Measurements from ENCODE around the gene PCYOX1L. TPM values are rescaled to one million over a fixed set of nuclear protein-coding genes. Genes with fewer than 3 reads are reported as not detected.
A peak's percentile ranks its signal among the peaks of the same experiment; 100 is the strongest.

The PCYOX1L gene
- total RNA-seq, 1 experiment from 2014 or later, result 26.4 TPM

- Histone ChIP-seq H3K27ac (peak overlapping the region; percentile 19; the same call in 1 of the 2 replicates), H3K9me3 (replicated peaks) (no peaks in the 10 kb centered on the region; the same call in 1 of the 2 replicates), H3K4me3 (no peak overlapping the region), H3K4me1 (replicated peaks) (peaks cover 25% of the 10 kb centered on the region), H3K27me3 (replicated peaks) (no peaks in the 10 kb centered on the region), H3K36me3 (no peaks in the 10 kb centered on the region)
- DNase-seq (ENCODE audit: low read depth in 1 of 2, low spot score in 2 of 2), result peak in 1 of 2 experiments; percentile 63
These were observed 8.4 kb downstream of the PCYOX1L start for GRCh38 chr5:149366169-149366729.

GRCh38 chr5:149367249-149367971 lies 9.6 kb downstream of the PCYOX1L start:
- Histone ChIP-seq H3K36me3 (no peaks in the 10 kb centered on the region), H3K4me3 (no peak overlapping the region), H3K9me3 (replicated peaks) (no peaks in the 10 kb centered on the region; the same call in 1 of the 2 replicates), H3K27ac (no peak overlapping the region), H3K4me1 (replicated peaks) (peaks cover 25% of the 10 kb centered on the region), H3K27me3 (replicated peaks) (no peaks in the 10 kb centered on the region)
- DNase-seq (ENCODE audit: low read depth in 1 of 2, low spot score in 2 of 2), result peak; percentile 80 to 91

GRCh38 chr5:149367972-149368645 lies 10.3 kb downstream of the PCYOX1L start:
- H3K4me1 ChIP-seq (replicated peaks), result peaks cover 25% of the 10 kb centered on the region
- no peaks in the 10 kb centered on the region; the same call in 1 of the 2 replicates for H3K9me3 ChIP-seq (replicated peaks)
- H3K4me3 ChIP-seq, result no peak overlapping the region
- H3K36me3 ChIP-seq, result no peaks in the 10 kb centered on the region
- no peak for DNase-seq (ENCODE audit: low read depth in 1 of 2, low spot score in 2 of 2)
- no peaks in the 10 kb centered on the region for H3K27me3 ChIP-seq (replicated peaks)
- H3K27ac ChIP-seq, result no peak overlapping the region

GRCh38 chr5:149370878-149371277 lies 13.0 kb downstream of the PCYOX1L start:
- peaks cover 22% of the 10 kb centered on the region for H3K4me1 ChIP-seq (replicated peaks)
- DNase-seq (ENCODE audit: low read depth in 1 of 2, low spot score in 2 of 2), result no peak
- H3K4me3 ChIP-seq, result no peak overlapping the region
- no peaks in the 10 kb centered on the region for H3K36me3 ChIP-seq
- no peak overlapping the region for H3K27ac ChIP-seq
- no peaks in the 10 kb centered on the region for H3K27me3 ChIP-seq (replicated peaks)
- H3K9me3 ChIP-seq (replicated peaks), result no peaks in the 10 kb centered on the region; the same call in 1 of the 2 replicates

- Histone ChIP-seq H3K36me3 (no peaks in the 10 kb centered on the region), H3K9me3 (replicated peaks) (no peaks in the 10 kb centered on the region; the same call in 1 of the 2 replicates), H3K27me3 (replicated peaks) (no peaks in the 10 kb centered on the region), H3K27ac (no peak overlapping the region), H3K4me3 (no peak overlapping the region), H3K4me1 (replicated peaks) (peaks cover 16% of the 10 kb centered on the region)
- DNase-seq (ENCODE audit: low read depth in 1 of 2, low spot score in 2 of 2), result peak; percentile 54 to 80
These were observed 13.6 kb downstream of the PCYOX1L start for GRCh38 chr5:149371296-149371962.

- H3K27ac ChIP-seq, result no peak overlapping the region
- H3K4me3 ChIP-seq, result no peak overlapping the region
- H3K27me3 ChIP-seq (replicated peaks), result no peaks in the 10 kb centered on the region
- peaks cover 8% of the 10 kb centered on the region for H3K4me1 ChIP-seq (replicated peaks)
- no peak for DNase-seq (ENCODE audit: low read depth in 1 of 2, low spot score in 2 of 2)
- H3K36me3 ChIP-seq, result no peaks in the 10 kb centered on the region
- H3K9me3 ChIP-seq (replicated peaks), result no peaks in the 10 kb centered on the region; the same call in 1 of the 2 replicates
These were observed 14.4 kb downstream of the PCYOX1L start for GRCh38 chr5:149372076-149372795.

- H3K4me1 ChIP-seq (replicated peaks), result peaks cover 1% of the 10 kb centered on the region; the same call in 1 of the 2 replicates
- no peak for DNase-seq (ENCODE audit: low read depth in 1 of 2, low spot score in 2 of 2)
- H3K27me3 ChIP-seq (replicated peaks), result no peaks in the 10 kb centered on the region
- no peaks in the 10 kb centered on the region for H3K36me3 ChIP-seq
- H3K27ac ChIP-seq, result no peak overlapping the region
- H3K4me3 ChIP-seq, result no peak overlapping the region
- no peaks in the 10 kb centered on the region; the same call in 1 of the 2 replicates for H3K9me3 ChIP-seq (replicated peaks)
These were observed 15.1 kb downstream of the PCYOX1L start for GRCh38 chr5:149372932-149373331.

- no peak overlapping the region for H3K27ac ChIP-seq
- no peaks in the 10 kb centered on the region for H3K36me3 ChIP-seq
- no peak for DNase-seq (ENCODE audit: low read depth in 1 of 2, low spot score in 2 of 2)
- H3K4me3 ChIP-seq, result no peak overlapping the region
- H3K4me1 ChIP-seq (replicated peaks), result no peaks in the 10 kb centered on the region
- no peaks in the 10 kb centered on the region for H3K27me3 ChIP-seq (replicated peaks)
- H3K9me3 ChIP-seq (replicated peaks), result no peaks in the 10 kb centered on the region; the same call in 1 of the 2 replicates
These were observed 16.5 kb downstream of the PCYOX1L start for GRCh38 chr5:149374303-149374702.

- Histone ChIP-seq H3K4me3 (no peak overlapping the region), H3K27me3 (replicated peaks) (no peaks in the 10 kb centered on the region), H3K36me3 (no peaks in the 10 kb centered on the region), H3K27ac (no peak overlapping the region), H3K4me1 (replicated peaks) (no peaks in the 10 kb centered on the region), H3K9me3 (replicated peaks) (no peaks in the 10 kb centered on the region)
- DNase-seq (ENCODE audit: low read depth in 1 of 2, low spot score in 2 of 2), result no peak
These were observed 17.0 kb downstream of the PCYOX1L start for GRCh38 chr5:149374801-149375200.

- DNase-seq (ENCODE audit: low read depth in 1 of 2, low spot score in 2 of 2), result no peak
- H3K27me3 ChIP-seq (replicated peaks), result no peaks in the 10 kb centered on the region
- H3K36me3 ChIP-seq, result no peaks in the 10 kb centered on the region
- H3K9me3 ChIP-seq (replicated peaks), result no peaks in the 10 kb centered on the region
- no peak overlapping the region for H3K27ac ChIP-seq
- no peak overlapping the region for H3K4me3 ChIP-seq
- peaks cover 2% of the 10 kb centered on the region for H3K4me1 ChIP-seq (replicated peaks)
These were observed 17.6 kb downstream of the PCYOX1L start for GRCh38 chr5:149375434-149375833.

- Histone ChIP-seq H3K27ac (no peak overlapping the region), H3K9me3 (replicated peaks) (no peaks in the 10 kb centered on the region), H3K4me3 (no peak overlapping the region), H3K27me3 (replicated peaks) (no peaks in the 10 kb centered on the region), H3K36me3 (no peaks in the 10 kb centered on the region), H3K4me1 (replicated peaks) (peaks cover 8% of the 10 kb centered on the region)
- DNase-seq (ENCODE audit: low read depth in 1 of 2, low spot score in 2 of 2), result no peak
These were observed 18.3 kb downstream of the PCYOX1L start for GRCh38 chr5:149376104-149376503.

GRCh38 chr5:149376711-149377447 lies 19.0 kb downstream of the PCYOX1L start:
- Histone ChIP-seq H3K27ac (no peak overlapping the region), H3K36me3 (no peaks in the 10 kb centered on the region), H3K4me1 (replicated peaks) (peaks cover 16% of the 10 kb centered on the region), H3K27me3 (replicated peaks) (no peaks in the 10 kb centered on the region), H3K4me3 (no peak overlapping the region), H3K9me3 (replicated peaks) (no peaks in the 10 kb centered on the region)
- no peak for DNase-seq (ENCODE audit: low read depth in 1 of 2, low spot score in 2 of 2)
